Measurements from ENCODE around the gene PAXX.

The PAXX gene

GRCh38 chr9:136977649-136978072 lies 14.6 kb upstream of the PAXX start:
- H3K4me1 ChIP-seq (ENCODE audit: insufficient read depth, low read length, severe bottlenecking), result no peaks in the 10 kb centered on the region
- H4K20me1 ChIP-seq (ENCODE audit: insufficient read depth, low read length), result no peaks in the 10 kb centered on the region
- no peaks in the 10 kb centered on the region for H3K9me2 ChIP-seq (ENCODE audit: low read depth, low read length)
- no peak overlapping the region for H2AFZ ChIP-seq (ENCODE audit: low read length)
- no peak overlapping the region for H3K9ac ChIP-seq (ENCODE audit: low read length)
- H3K4me3 ChIP-seq (ENCODE audit: low read depth, low read length, poor library complexity, severe bottlenecking), result no peak overlapping the region
- no peaks in the 10 kb centered on the region for H3K79me2 ChIP-seq (ENCODE audit: insufficient read depth, low read length)
- peaks cover 9% of the 10 kb centered on the region; the same call in 1 of the 2 replicates for H3K27me3 ChIP-seq (ENCODE audit: insufficient read depth, low read length)
- H3F3A ChIP-seq (ENCODE audit: insufficient read depth, low read length), result no peaks in the 10 kb centered on the region
- H3K27ac ChIP-seq (ENCODE audit: low read depth, low read length, poor library complexity, severe bottlenecking), result no peak overlapping the region
- no peaks in the 10 kb centered on the region for H3K9me3 ChIP-seq (ENCODE audit: low read length)
- no peak overlapping the region for H3K4me2 ChIP-seq (ENCODE audit: low read length)
- H3K36me3 ChIP-seq (ENCODE audit: insufficient read depth, low read length), result no peaks in the 10 kb centered on the region
- no peak for TF ChIP-seq EZH2 (IDR thresholded peaks at IDR 0.05; ENCODE audit: borderline replicate concordance, low read length)
- TF ChIP-seq, protein P1, sequence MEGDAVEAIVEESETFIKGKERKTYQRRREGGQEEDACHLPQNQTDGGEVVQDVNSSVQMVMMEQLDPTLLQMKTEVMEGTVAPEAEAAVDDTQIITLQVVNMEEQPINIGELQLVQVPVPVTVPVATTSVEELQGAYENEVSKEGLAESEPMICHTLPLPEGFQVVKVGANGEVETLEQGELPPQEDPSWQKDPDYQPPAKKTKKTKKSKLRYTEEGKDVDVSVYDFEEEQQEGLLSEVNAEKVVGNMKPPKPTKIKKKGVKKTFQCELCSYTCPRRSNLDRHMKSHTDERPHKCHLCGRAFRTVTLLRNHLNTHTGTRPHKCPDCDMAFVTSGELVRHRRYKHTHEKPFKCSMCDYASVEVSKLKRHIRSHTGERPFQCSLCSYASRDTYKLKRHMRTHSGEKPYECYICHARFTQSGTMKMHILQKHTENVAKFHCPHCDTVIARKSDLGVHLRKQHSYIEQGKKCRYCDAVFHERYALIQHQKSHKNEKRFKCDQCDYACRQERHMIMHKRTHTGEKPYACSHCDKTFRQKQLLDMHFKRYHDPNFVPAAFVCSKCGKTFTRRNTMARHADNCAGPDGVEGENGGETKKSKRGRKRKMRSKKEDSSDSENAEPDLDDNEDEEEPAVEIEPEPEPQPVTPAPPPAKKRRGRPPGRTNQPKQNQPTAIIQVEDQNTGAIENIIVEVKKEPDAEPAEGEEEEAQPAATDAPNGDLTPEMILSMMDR (IDR thresholded peaks at IDR 0.05; ENCODE audit: low read length), result no peak

- H2AFZ ChIP-seq (ENCODE audit: low read length), result no peak overlapping the region
- H3K4me1 ChIP-seq (ENCODE audit: insufficient read depth, low read length, severe bottlenecking), result no peaks in the 10 kb centered on the region
- H3K4me3 ChIP-seq (ENCODE audit: low read depth, low read length, poor library complexity, severe bottlenecking), result no peak overlapping the region
- H3F3A ChIP-seq (ENCODE audit: insufficient read depth, low read length), result no peaks in the 10 kb centered on the region
- H3K9me3 ChIP-seq (ENCODE audit: low read length), result no peaks in the 10 kb centered on the region
- no peak overlapping the region for H3K4me2 ChIP-seq (ENCODE audit: low read length)
- no peaks in the 10 kb centered on the region for H3K9me2 ChIP-seq (ENCODE audit: low read depth, low read length)
- TF ChIP-seq EZH2 (IDR thresholded peaks at IDR 0.05; ENCODE audit: borderline replicate concordance, low read length), result no peak
- TF ChIP-seq, protein P1 (IDR thresholded peaks at IDR 0.05; ENCODE audit: low read length), result no peak
- H3K36me3 ChIP-seq (ENCODE audit: insufficient read depth, low read length), result no peaks in the 10 kb centered on the region
- H3K9ac ChIP-seq (ENCODE audit: low read length), result no peak overlapping the region
- no peak overlapping the region for H3K27ac ChIP-seq (ENCODE audit: low read depth, low read length, poor library complexity, severe bottlenecking)
- H4K20me1 ChIP-seq (ENCODE audit: insufficient read depth, low read length), result no peaks in the 10 kb centered on the region
- peaks cover 5% of the 10 kb centered on the region for H3K27me3 ChIP-seq (ENCODE audit: insufficient read depth, low read length)
- no peaks in the 10 kb centered on the region for H3K79me2 ChIP-seq (ENCODE audit: insufficient read depth, low read length)
Measured at GRCh38 chr9:136978073-136978864, 14.0 kb upstream of the PAXX start.

GRCh38 chr9:136978865-136979544 lies 13.2 kb upstream of the PAXX start:
- H3K36me3 ChIP-seq (ENCODE audit: insufficient read depth, low read length), result no peaks in the 10 kb centered on the region
- peaks cover 4% of the 10 kb centered on the region for H3K27me3 ChIP-seq (ENCODE audit: insufficient read depth, low read length)
- H2AFZ ChIP-seq (ENCODE audit: low read length), result no peak overlapping the region
- H3K9me3 ChIP-seq (ENCODE audit: low read length), result no peaks in the 10 kb centered on the region
- no peak overlapping the region for H3K9ac ChIP-seq (ENCODE audit: low read length)
- no peak overlapping the region for H3K4me3 ChIP-seq (ENCODE audit: low read depth, low read length, poor library complexity, severe bottlenecking)
- TF ChIP-seq, protein P1 (IDR thresholded peaks at IDR 0.05; ENCODE audit: low read length), result no peak
- TF ChIP-seq EZH2 (IDR thresholded peaks at IDR 0.05; ENCODE audit: borderline replicate concordance, low read length), result no peak
- H3K9me2 ChIP-seq (ENCODE audit: low read depth, low read length), result no peaks in the 10 kb centered on the region
- no peak overlapping the region for H3K4me2 ChIP-seq (ENCODE audit: low read length)
- no peak overlapping the region for H3K27ac ChIP-seq (ENCODE audit: low read depth, low read length, poor library complexity, severe bottlenecking)
- no peaks in the 10 kb centered on the region for H3K4me1 ChIP-seq (ENCODE audit: insufficient read depth, low read length, severe bottlenecking)
- no peaks in the 10 kb centered on the region for H3K79me2 ChIP-seq (ENCODE audit: insufficient read depth, low read length)
- no peaks in the 10 kb centered on the region for H4K20me1 ChIP-seq (ENCODE audit: insufficient read depth, low read length)
- H3F3A ChIP-seq (ENCODE audit: insufficient read depth, low read length), result no peaks in the 10 kb centered on the region

Data from OCI-LY1 (cell line).